Stimulated activated CD4-positive, alpha-beta T cell treated with anti-CD3 and anti-CD28 coated beads, Interleukin-2, amount 100 ng/mL, for 4 hours (primary cell): ENCODE results near the gene CC2D1B.

Experiments
- DNase-seq: peaks from one replicate; pipeline ENCODE4 v3.0.0-alpha.2; 2020; ENCODE audit warnings: low read depth

Gene CC2D1B

DNA sequence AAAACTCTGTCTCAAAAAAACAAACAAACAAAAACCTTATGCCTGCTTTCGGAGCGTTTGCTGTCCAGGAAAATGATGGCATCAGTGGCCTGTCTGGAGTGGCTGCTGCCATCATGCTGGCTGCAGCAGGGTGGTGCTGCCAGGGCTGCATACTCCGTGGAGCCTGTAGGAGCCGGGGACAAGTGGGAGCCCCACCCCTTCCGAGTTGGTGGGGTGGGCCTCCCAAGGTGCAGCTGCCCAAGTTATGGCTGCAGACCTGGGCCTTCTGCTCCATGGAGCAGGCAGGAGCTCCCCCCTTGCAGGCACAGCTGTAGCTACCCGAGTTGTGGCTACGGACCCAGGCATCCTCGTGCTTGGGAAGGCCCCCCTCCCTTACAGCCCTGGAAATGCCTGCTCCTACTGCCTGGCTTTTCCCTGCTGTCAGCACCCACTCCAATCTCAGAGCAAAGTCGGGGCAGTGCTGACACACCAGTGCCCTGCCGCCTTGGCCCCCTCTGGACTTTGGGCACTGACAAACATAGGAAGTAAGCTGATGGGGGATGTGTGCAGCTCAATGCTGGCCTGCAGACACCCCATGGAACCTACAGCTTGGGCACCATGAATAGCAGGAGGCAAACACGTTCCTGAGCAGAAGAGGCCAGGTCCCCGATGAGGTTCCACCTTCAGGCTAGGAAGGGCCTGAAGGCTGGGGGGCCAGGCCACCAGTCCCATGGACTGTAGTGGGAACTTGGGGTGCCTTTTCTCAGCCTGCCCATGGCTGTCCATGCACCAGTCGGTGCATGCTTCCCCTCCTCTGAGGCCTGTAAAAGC, 60.4 kb downstream of the CC2D1B start:
- no peak for DNase-seq
